Activated CD4-positive, alpha-beta T cell treated with anti-CD3 and anti-CD28 coated beads, Interleukin-2, amount 50 U/mL, for 4 hours (primary cell): ENCODE measurements around the gene SAFB.
"Not testable (repeated sequence)": the region's sequence is repeated elsewhere in the genome, so short reads cannot be mapped to it uniquely, and the experiment has no call there.

ENCODE experiments used
- DNase-seq, 2 experiments: peaks; one replicate each; pipeline ENCODE4 v3.0.0-alpha.2; 2020

SAFB gene

GRCh38 chr19:5595745-5596144 is 27.1 kb upstream of the SAFB start:
- no peak for DNase-seq

- DNase-seq, result no peak
These were observed 22.1 kb upstream of the SAFB start for GRCh38 chr19:5600797-5601196.

- no peak for DNase-seq
These were observed 19.3 kb upstream of the SAFB start for GRCh38 chr19:5603626-5604025.

GRCh38 chr19:5605362-5605761 is 17.5 kb upstream of the SAFB start:
- DNase-seq, result no peak

- no peak for DNase-seq
These were observed 15.3 kb upstream of the SAFB start for GRCh38 chr19:5607318-5608275.

GRCh38 chr19:5608291-5608690 is 14.6 kb upstream of the SAFB start:
- no peak for DNase-seq

GRCh38 chr19:5608766-5609165 is 14.1 kb upstream of the SAFB start:
- DNase-seq, result not testable (repeated sequence)

- DNase-seq, result no peak
These were observed 12.9 kb upstream of the SAFB start for GRCh38 chr19:5609881-5610448.

- DNase-seq, result no peak
These were observed 9.7 kb upstream of the SAFB start for GRCh38 chr19:5612891-5613865.

GRCh38 chr19:5615756-5616327 is 7.0 kb upstream of the SAFB start:
- DNase-seq, result no peak

GRCh38 chr19:5617080-5617479 is 5.8 kb upstream of the SAFB start:
- DNase-seq, result no peak

GRCh38 chr19:5618591-5618990 is 4.3 kb upstream of the SAFB start:
- DNase-seq, result no peak

- no peak for DNase-seq
These were observed 2.9 kb upstream of the SAFB start for GRCh38 chr19:5619946-5620345.

- no peak for DNase-seq
These were observed 1.5 kb upstream of the SAFB start for GRCh38 chr19:5621311-5621944.

- DNase-seq, result peak; percentile 15
These were observed 878 bp upstream of the SAFB start for GRCh38 chr19:5621945-5622464.

GRCh38 chr19:5623397-5624017 is 624 bp downstream of the SAFB start:
- DNase-seq, result peak in 1 of 2 experiments; percentile 10

- DNase-seq, result no peak
These were observed 1.3 kb downstream of the SAFB start for GRCh38 chr19:5624018-5624663.

GRCh38 chr19:5624741-5625278 is 1.9 kb downstream of the SAFB start:
- no peak for DNase-seq

- DNase-seq, result no peak
These were observed 2.8 kb downstream of the SAFB start for GRCh38 chr19:5625641-5626040.

- peak; percentile 33 to 44 for DNase-seq
These were observed 4.6 kb downstream of the SAFB start for GRCh38 chr19:5627395-5627904.
